Bronchial epithelial cell (primary cell): ENCODE data around the gene UBE2D2. TPM values are rescaled to one million over a fixed set of nuclear protein-coding genes. Genes with fewer than 3 reads are reported as not detected.
"Not testable (repeated sequence)": the region's sequence is repeated elsewhere in the genome, so short reads cannot be mapped to it uniquely, and the experiment has no call there.

Experiments
- DNase-seq: peaks from one replicate; pipeline ENCODE4 v3.0.0-alpha.2; 2010; ENCODE audit warnings: low read depth
- FAIRE-seq: peaks from 2 replicates; lab custom pipeline; 2011; peaks lifted over from hg19 to GRCh38; lab: Jason Lieb, UNC
- H3K27me3 ChIP-seq: 2 replicates; pipeline ENCODE4 v1.5.1; 2011; ENCODE audit warnings: low read length; ENCODE audit not compliant: control insufficient read depth, insufficient read depth
- H3K36me3 ChIP-seq: 2 replicates; pipeline ENCODE4 v1.5.1; 2011; ENCODE audit warnings: low read length; ENCODE audit not compliant: control insufficient read depth, insufficient read depth
- H3K4me3 ChIP-seq: 2 replicates; pipeline ENCODE4 v1.5.1; 2011; ENCODE audit warnings: mild to moderate bottlenecking, low read depth, low read length, control low read depth
- CTCF ChIP-seq: IDR thresholded peaks from 2 replicates; pipeline ENCODE4 v1.5.1; 2011; ENCODE audit warnings: mild to moderate bottlenecking, moderate library complexity, low read length, control low read depth, inconsistent platforms; ENCODE audit not compliant: insufficient read depth, severe bottlenecking
- total RNA-seq: library from RNA; depleted of rRNA; stranded (reverse); fragments of >200 nt; gene quantifications from 2 replicates; pipeline ENCODE4 v1.2.1, GENCODE V29; 2014

UBE2D2 gene
- total RNA-seq, 1 donor from 2014 or later = 52.1 TPM

DNA sequence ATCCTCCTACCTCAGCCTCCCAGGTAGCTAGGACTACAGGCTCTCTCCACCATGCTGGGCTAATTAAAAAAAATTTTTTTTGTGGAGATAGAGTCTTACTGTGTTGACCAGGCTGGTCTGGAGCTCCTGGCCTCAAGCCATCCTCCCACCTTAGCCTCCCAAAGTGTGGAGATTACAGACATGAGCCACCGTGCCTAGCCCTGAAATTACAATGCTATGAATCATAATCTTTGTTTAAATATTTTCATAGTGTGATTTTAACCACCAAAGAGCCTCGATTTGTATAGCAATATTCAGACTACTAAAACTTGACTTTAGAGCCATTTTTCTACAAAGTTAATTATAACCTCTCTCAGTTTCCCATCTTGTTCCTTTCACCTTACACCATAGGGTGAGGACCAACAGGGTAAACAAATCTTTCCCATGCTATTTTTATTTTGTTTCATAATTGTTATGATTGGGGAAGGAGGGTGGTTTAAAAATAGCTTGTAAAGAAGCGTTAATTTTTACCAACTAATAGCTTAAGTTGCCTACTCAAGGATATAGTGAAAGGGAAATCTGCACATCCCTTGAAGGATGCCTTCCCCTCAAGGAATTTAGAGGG is 32.7 kb downstream of the UBE2D2 start:
- TF ChIP-seq CTCF = no peak
- FAIRE-seq (no peak), DNase-seq (peak; percentile 81)
- H3K4me3 ChIP-seq = no peak overlapping the region
- peaks cover under 1% of the 10 kb centered on the region for H3K36me3 ChIP-seq
- H3K27me3 ChIP-seq = no peaks in the 10 kb centered on the region

GRCh38 chr5:139597134-139597533 is 36.0 kb downstream of the UBE2D2 start:
- Histone ChIP-seq H3K36me3 (peaks cover 4% of the 10 kb centered on the region), H3K27me3 (no peaks in the 10 kb centered on the region), H3K4me3 (no peak overlapping the region)
- DNase-seq (no peak), FAIRE-seq (no peak)
- no peak for TF ChIP-seq CTCF

GRCh38 chr5:139598601-139598965 is 37.4 kb downstream of the UBE2D2 start:
- FAIRE-seq, H3K27me3 ChIP-seq, H3K4me3 ChIP-seq, H3K36me3 ChIP-seq, DNase-seq: not testable (repeated sequence)

- peak; percentile 93 for DNase-seq
Measured at GRCh38 chr5:139600336-139600949, 39.3 kb downstream of the UBE2D2 start.

GRCh38 chr5:139601429-139601828 is 40.3 kb downstream of the UBE2D2 start:
- no peak for TF ChIP-seq CTCF

More at GRCh38 chr5:139600336-139600949, 39.3 kb downstream of the UBE2D2 start:
- no peaks in the 10 kb centered on the region for H3K27me3 ChIP-seq
- no peak for TF ChIP-seq CTCF
- H3K36me3 ChIP-seq = peaks cover 9% of the 10 kb centered on the region
- no peak overlapping the region for H3K4me3 ChIP-seq
- no peak for FAIRE-seq

GRCh38 chr5:139601948-139602347 is 40.8 kb downstream of the UBE2D2 start:
- H3K4me3 ChIP-seq, H3K27me3 ChIP-seq, FAIRE-seq, DNase-seq: not testable (repeated sequence)
- peaks cover 11% of the 10 kb centered on the region for H3K36me3 ChIP-seq

More at GRCh38 chr5:139601429-139601828, 40.3 kb downstream of the UBE2D2 start:
- DNase-seq (no peak), FAIRE-seq (no peak)
- Histone ChIP-seq H3K4me3 (no peak overlapping the region), H3K27me3 (no peaks in the 10 kb centered on the region), H3K36me3 (peaks cover 11% of the 10 kb centered on the region)
